ENCODE data around the gene DENND4A.
"Not testable (repeated sequence)": the region's sequence is repeated elsewhere in the genome, so short reads cannot be mapped to it uniquely, and the experiment has no call there.

Gene DENND4A

GRCh38 chr15:65629548-65629947 lies 162.5 kb downstream of the DENND4A start:
- no peak for DNase-seq

GRCh38 chr15:65626856-65627255 lies 165.2 kb downstream of the DENND4A start:
- no peak for DNase-seq

- DNase-seq = no peak
Measured at GRCh38 chr15:65623103-65623502, 169.0 kb downstream of the DENND4A start.

- DNase-seq = no peak
Measured at GRCh38 chr15:65621638-65622037, 170.5 kb downstream of the DENND4A start, which contains the start of gene SLC24A1. Gene SLC24A1 (plus strand): TSS chr15:65621938. CDS start chr15:65624081, 2,143 bp downstream.

- DNase-seq = no peak
Measured at GRCh38 chr15:65620833-65621232, 171.3 kb downstream of the DENND4A start.

GRCh38 chr15:65619626-65620290 lies 172.3 kb downstream of the DENND4A start:
- DNase-seq = no peak

GRCh38 chr15:65618560-65619109 lies 173.5 kb downstream of the DENND4A start:
- DNase-seq = no peak

GRCh38 chr15:65615887-65616286 lies 176.2 kb downstream of the DENND4A start:
- DNase-seq = not testable (repeated sequence)

GRCh38 chr15:65612949-65613744 lies 178.9 kb downstream of the DENND4A start:
- no peak for DNase-seq

- no peak for DNase-seq
Measured at GRCh38 chr15:65612616-65612946, 179.5 kb downstream of the DENND4A start.

GRCh38 chr15:65611888-65612615 lies 180.0 kb downstream of the DENND4A start:
- DNase-seq = no peak

- peak; percentile 89 to 99 for DNase-seq
Measured at GRCh38 chr15:65610871-65611718, 181.0 kb downstream of the DENND4A start, which contains the start of gene INTS14. Gene INTS14 (minus strand): TSS chr15:65611131. CDS start chr15:65607380, 3,751 bp downstream.

Measured in NCI-H526 (cell line).